GM18861 (cell line): ENCODE measurements around the gene APMAP.
"Not testable (repeated sequence)": the region's sequence is repeated elsewhere in the genome, so short reads cannot be mapped to it uniquely, and the experiment has no call there.

Source experiments
- ATAC-seq: cut with Tn5 transposase; IDR thresholded peaks from one replicate; pipeline ENCODE4 v1.9.1; 2021; ENCODE audit not compliant: unreplicated experiment

Gene APMAP

GRCh38 chr20:25008388-25009217 lies 16.1 kb upstream of the APMAP start:
- no peak for ATAC-seq

GRCh38 chr20:25007491-25008305 lies 15.1 kb upstream of the APMAP start:
- ATAC-seq = no peak

- ATAC-seq = no peak
Observed at GRCh38 chr20:25006431-25007167, 14.0 kb upstream of the APMAP start.

- ATAC-seq = no peak
Observed at GRCh38 chr20:25005661-25006060, 13.1 kb upstream of the APMAP start.

GRCh38 chr20:25005220-25005619 lies 12.7 kb upstream of the APMAP start:
- ATAC-seq = no peak

GRCh38 chr20:25003002-25003401 lies 10.5 kb upstream of the APMAP start:
- no peak for ATAC-seq

- ATAC-seq = not testable (repeated sequence)
Observed at GRCh38 chr20:25001323-25001722, 8.8 kb upstream of the APMAP start.

- no peak for ATAC-seq
Observed at GRCh38 chr20:25000268-25000801, 7.8 kb upstream of the APMAP start.

- no peak for ATAC-seq
Observed at GRCh38 chr20:24999568-24999967, 7.0 kb upstream of the APMAP start.

GRCh38 chr20:24998631-24999445 lies 6.3 kb upstream of the APMAP start:
- ATAC-seq = no peak

- ATAC-seq = no peak
Observed at GRCh38 chr20:24998121-24998520, 5.6 kb upstream of the APMAP start.

GRCh38 chr20:24996449-24997377 lies 4.2 kb upstream of the APMAP start:
- ATAC-seq = no peak

- ATAC-seq = no peak
Observed at GRCh38 chr20:24995741-24996448, 3.3 kb upstream of the APMAP start.

GRCh38 chr20:24994470-24995368 lies 2.2 kb upstream of the APMAP start:
- ATAC-seq = no peak

- no peak for ATAC-seq
Observed at GRCh38 chr20:24994186-24994465, 1.6 kb upstream of the APMAP start.

- no peak for ATAC-seq
Observed at GRCh38 chr20:24993337-24994185, 1.0 kb upstream of the APMAP start.

- peak; percentile 11 for ATAC-seq
Observed at GRCh38 chr20:24991897-24992486, 559 bp downstream of the APMAP start.
